H1 (cell line): ENCODE results near the gene NFATC1. TPM values are rescaled to one million over a fixed set of nuclear protein-coding genes. Genes with fewer than 3 reads are reported as not detected.

ENCODE experiments used
- CTCF ChIA-PET: fragments of 300-600 bp; sonication (Branson Sonifier 250); formaldehyde crosslinking; loops from one replicate; lab custom pipeline; 2021; ENCODE audit not compliant: partially characterized antibody; lab: Charles Lee
- POLR2A ChIA-PET: fragments of 300-600 bp; sonication (Branson Sonifier 250); formaldehyde crosslinking; loops from one replicate; lab custom pipeline; 2021; ENCODE audit warnings: inconsistent platforms; ENCODE audit not compliant: partially characterized antibody; lab: Charles Lee
- DNase-seq, 2 experiments: peaks; one replicate each; pipeline versions ENCODE4 v3.0.0 to v3.0.0-alpha.2; 2010 to 2022; ENCODE audit warnings: low spot score in 2 of 2, low read depth in 1 of 2, mixed read lengths in 1 of 2
- FAIRE-seq: peaks from 2 replicates; lab custom pipeline; 2011; peaks lifted over from hg19 to GRCh38; lab: Jason Lieb, UNC
- H2AFZ ChIP-seq: 2 replicates; pipeline ENCODE4 v1.8.1; 2012; ENCODE audit warnings: low read length, inconsistent platforms
- H2AK5ac ChIP-seq: 2 replicates; pipeline ENCODE4 v1.6.1; 2013; ENCODE audit warnings: low read depth, low read length
- H2BK120ac ChIP-seq: replicated peaks from 2 replicates; pipeline ENCODE3; 2013; ENCODE audit warnings: low read depth, low read length, inconsistent platforms
- H2BK12ac ChIP-seq: 2 replicates; pipeline ENCODE4 v1.6.1; 2013; ENCODE audit warnings: low read depth, low read length
- H2BK15ac ChIP-seq: 2 replicates; pipeline ENCODE4 v1.6.1; 2013; ENCODE audit warnings: low read length
- H2BK20ac ChIP-seq: 2 replicates; pipeline ENCODE4 v1.6.1; 2013; ENCODE audit warnings: low read length
- H2BK5ac ChIP-seq: 2 replicates; pipeline ENCODE4 v1.6.1; 2013; ENCODE audit warnings: low read depth, low read length
- H3K14ac ChIP-seq: 2 replicates; pipeline ENCODE4 v1.6.1; 2013; ENCODE audit warnings: inconsistent platforms; ENCODE audit not compliant: insufficient read length
- H3K18ac ChIP-seq: 2 replicates; pipeline ENCODE4 v1.6.1; 2013; ENCODE audit warnings: low read length; ENCODE audit errors: extremely low read depth
- H3K23ac ChIP-seq: 2 replicates; pipeline ENCODE4 v1.6.1; 2013; ENCODE audit warnings: inconsistent platforms; ENCODE audit not compliant: insufficient read length
- H3K23me2 ChIP-seq: 2 replicates; pipeline ENCODE4 v1.6.1; 2013; ENCODE audit warnings: low read depth, low read length
- H3K27ac ChIP-seq: 2 replicates; pipeline ENCODE4 v1.6.1; 2011; ENCODE audit warnings: low read depth, low read length, inconsistent platforms
- H3K27me3 ChIP-seq, 4 experiments: replicated peaks in 1 of 4; 1 replicate in 1 of 4; 2 replicates in 3 of 4; pipeline versions ENCODE4 v1.6.1 to v1.8.1; 2011 to 2013; ENCODE audit warnings: low read length in 3 of 4, mild to moderate bottlenecking in 3 of 4, inconsistent platforms in 2 of 4, mixed read lengths in 2 of 4, moderate library complexity in 1 of 4; ENCODE audit not compliant: control insufficient read depth in 3 of 4, insufficient read depth in 3 of 4; ENCODE audit errors: extremely low read depth in 1 of 4
- H3K36me3 ChIP-seq, 4 experiments: 2 replicates each; pipeline versions ENCODE4 v1.6.1 to v1.8.1; 2011 to 2013; ENCODE audit warnings: mild to moderate bottlenecking in 4 of 4, low read length in 3 of 4, moderate library complexity in 2 of 4, control low read depth in 1 of 4, inconsistent platforms in 1 of 4; ENCODE audit not compliant: insufficient read depth in 4 of 4, control insufficient read depth in 2 of 4
- H3K4ac ChIP-seq: replicated peaks from 2 replicates; pipeline ENCODE3; 2013; ENCODE audit warnings: low read length, low read depth, mixed read lengths, inconsistent platforms; ENCODE audit not compliant: insufficient read length
- H3K4me1 ChIP-seq, 4 experiments: replicated peaks in 1 of 4; 1 replicate in 1 of 4; 2 replicates in 3 of 4; pipeline versions ENCODE4 v1.6.1 to v1.8.1; 2011 to 2013; ENCODE audit warnings: low read length in 3 of 4, inconsistent platforms in 2 of 4, mixed read lengths in 1 of 4; ENCODE audit not compliant: insufficient read depth in 4 of 4, control insufficient read depth in 3 of 4
- H3K4me2 ChIP-seq, 2 experiments: 2 replicates each; pipeline versions ENCODE4 v1.6.1 to v1.8.1; 2011 to 2013; ENCODE audit warnings: low read depth in 2 of 2, low read length in 2 of 2, control low read depth in 1 of 2, inconsistent platforms in 1 of 2, mild to moderate bottlenecking in 1 of 2; ENCODE audit not compliant: insufficient read depth in 1 of 2
- H3K4me3 ChIP-seq, 4 experiments: fragments of 200-600, 300-600 bp in 1 of 4; sonication (generic), shearing (Covaris generic), sonication (Bioruptor Twin) in 1 of 4; 2 replicates each; pipeline versions ENCODE4 v1.5.1 to v1.8.1; 2011 to 2016; ENCODE audit warnings: low read length in 4 of 4, low read depth in 3 of 4, control low read depth in 2 of 4, inconsistent platforms in 2 of 4, mild to moderate bottlenecking in 2 of 4, mixed read lengths in 1 of 4, moderate library complexity in 1 of 4; ENCODE audit not compliant: insufficient read depth in 2 of 4; ENCODE audit errors: extremely low read depth in 1 of 4
- H3K56ac ChIP-seq: replicated peaks from 2 replicates; pipeline ENCODE3; 2013; ENCODE audit warnings: low read depth, mild to moderate bottlenecking, mixed read lengths, low read length, inconsistent platforms; ENCODE audit not compliant: insufficient read length
- H3K79me1 ChIP-seq: 2 replicates; pipeline ENCODE4 v1.6.1; 2013; ENCODE audit warnings: low read depth, low read length, control low read depth
- H3K79me2 ChIP-seq, 2 experiments: 2 replicates each; pipeline versions ENCODE4 v1.6.1 to v1.8.1; 2012 to 2013; ENCODE audit warnings: low read length in 2 of 2, mild to moderate bottlenecking in 2 of 2, inconsistent platforms in 1 of 2; ENCODE audit not compliant: insufficient read depth in 2 of 2, control insufficient read depth in 1 of 2
- H3K9ac ChIP-seq, 4 experiments: replicated peaks in 1 of 4; 1 replicate in 1 of 4; 2 replicates in 3 of 4; pipeline versions ENCODE4 v1.6.1 to v1.8.1; 2011 to 2013; ENCODE audit warnings: low read depth in 3 of 4, low read length in 3 of 4, control low read depth in 2 of 4, mild to moderate bottlenecking in 2 of 4, moderate library complexity in 2 of 4, inconsistent platforms in 1 of 4; ENCODE audit errors: extremely low read depth in 1 of 4
- H3K9me3 ChIP-seq, 2 experiments: 2 replicates each; pipeline versions ENCODE4 v1.6.1 to v1.8.1; 2012 to 2013; ENCODE audit warnings: mild to moderate bottlenecking in 2 of 2, moderate library complexity in 2 of 2, control low read depth in 1 of 2, inconsistent platforms in 1 of 2, low read depth in 1 of 2, low read length in 1 of 2, mixed read lengths in 1 of 2; ENCODE audit not compliant: insufficient read depth in 2 of 2
- H4K20me1 ChIP-seq, 2 experiments: replicated peaks in 1 of 2; 2 replicates each; pipeline versions ENCODE3 to v1.8.1; 2011 to 2013; ENCODE audit warnings: inconsistent platforms in 2 of 2, low read length in 2 of 2, mild to moderate bottlenecking in 1 of 2; ENCODE audit not compliant: insufficient read depth in 2 of 2, control insufficient read depth in 1 of 2
- H4K5ac ChIP-seq: 2 replicates; pipeline ENCODE4 v1.6.1; 2013; ENCODE audit warnings: low read length, low read depth, mixed read lengths, inconsistent platforms; ENCODE audit not compliant: insufficient read length
- H4K8ac ChIP-seq: 2 replicates; pipeline ENCODE4 v1.8.0; 2013; ENCODE audit warnings: mild to moderate bottlenecking, moderate library complexity, low read length, inconsistent platforms; ENCODE audit not compliant: insufficient read depth; ENCODE audit errors: extremely low read depth
- H4K91ac ChIP-seq: replicated peaks from 2 replicates; pipeline ENCODE3; 2013; ENCODE audit warnings: low read length, mixed read lengths, inconsistent platforms; ENCODE audit not compliant: insufficient read length
- BRCA1 ChIP-seq: IDR thresholded peaks from 2 replicates; pipeline ENCODE4 v1.6.1; 2012; ENCODE audit warnings: low read depth, low read length, improper control_type of control experiment
- CREB1 ChIP-seq: IDR thresholded peaks from 2 replicates; pipeline ENCODE4 v1.6.1; 2012; ENCODE audit warnings: inconsistent platforms
- EP300 ChIP-seq, 2 experiments: IDR thresholded peaks; 1 replicate in 1 of 2; 2 replicates in 1 of 2; pipeline ENCODE4 v1.6.1; 2011 to 2012; ENCODE audit warnings: low read depth in 2 of 2, low read length in 2 of 2, mild to moderate bottlenecking in 2 of 2, borderline replicate concordance in 1 of 2, inconsistent platforms in 1 of 2, moderate library complexity in 1 of 2
- JUN ChIP-seq: IDR thresholded peaks from 2 replicates; pipeline ENCODE4 v1.6.1; 2011; ENCODE audit warnings: low read depth, mild to moderate bottlenecking, improper control_type of control experiment, low read length
- KDM1A ChIP-seq: fragments of 200-600, 300-600 bp; sonication (generic); IDR thresholded peaks from 2 replicates; pipeline ENCODE4 v1.7.1; 2016; ENCODE audit warnings: mild to moderate bottlenecking, low read length, borderline replicate concordance
- NRF1 ChIP-seq: IDR thresholded peaks from 2 replicates; pipeline ENCODE4 v1.6.1; 2011; ENCODE audit warnings: mild to moderate bottlenecking, low read depth, low read length, improper control_type of control experiment
- SAP30 ChIP-seq: fragments of 300-600 bp; sonication (generic); IDR thresholded peaks from 2 replicates; pipeline ENCODE4 v1.7.1; 2012; ENCODE audit warnings: low read length, moderate library complexity, mild to moderate bottlenecking, inconsistent platforms; ENCODE audit not compliant: insufficient read depth, insufficient replicate concordance
- SIRT6 ChIP-seq: IDR thresholded peaks from one replicate; pipeline ENCODE4 v1.7.1; 2012; ENCODE audit warnings: low read length, inconsistent platforms
- SP2 ChIP-seq: IDR thresholded peaks from 2 replicates; pipeline ENCODE4 v1.6.1; 2012; ENCODE audit warnings: mild to moderate bottlenecking, low read length, inconsistent platforms
- SP4 ChIP-seq: IDR thresholded peaks from 2 replicates; pipeline ENCODE4 v1.6.1; 2012; ENCODE audit warnings: low read length, inconsistent platforms
- SUZ12 ChIP-seq: fragments of 200-600 bp; sonication (generic); IDR thresholded peaks from 2 replicates; pipeline ENCODE4 v1.6.1; 2012; ENCODE audit warnings: mild to moderate bottlenecking, inconsistent platforms, low read length, moderate library complexity, mixed read lengths
- TEAD4 ChIP-seq: IDR thresholded peaks from 2 replicates; pipeline ENCODE4 v1.6.1; 2012; ENCODE audit warnings: low read depth, low read length, inconsistent platforms, mixed read lengths
- WGBS, 2 experiments: shearing (Covaris generic) in 1 of 2; methylation state at CpG; one replicate each; pipeline versions ENCODE4 v1.1.6 to v1.1.7; 2013 to 2015; ENCODE audit warnings: low lambda C conversion rate in 2 of 2, mixed read lengths in 2 of 2, inconsistent platforms in 1 of 2, low coverage in 1 of 2, missing lambda C conversion rate in 1 of 2; ENCODE audit not compliant: insufficient replicate concordance in 2 of 2, insufficient coverage in 1 of 2, insufficient read length in 1 of 2; ENCODE audit errors: extremely low coverage in 1 of 2, missing lambda C conversion rate in 1 of 2; 5-methylcytosine and 5-hydroxymethylcytosine counted together
- polyA plus RNA-seq, 7 experiments: library from polyadenylated mRNA; depleted of rRNA in 3 of 7; stranded (reverse) in 5 of 7; unstranded in 2 of 7; fragments of >200 nt in 5 of 7; fragments of 200-250 nt in 2 of 7; gene quantifications; 1 replicate in 5 of 7; 2 replicates in 1 of 7; 4 replicates in 1 of 7; pipeline versions ENCODE4 v1.2.1 to v1.2.3, GENCODE V29; 2011 to 2013; ENCODE audit warnings: missing spikeins in 2 of 7, mixed read lengths in 2 of 7
- total RNA-seq: library from RNA; stranded (reverse); fragmentation: NEBNext Ultra II Directional; extraction: Animal tissue kit (Norgen Biotek cat#: 25700); gene quantifications from 2 replicates; pipeline ENCODE4 v1.2.1, GENCODE V29; 2021
- TF ChIP-seq, protein P1 (sequence below): IDR thresholded peaks from 2 replicates; pipeline ENCODE4 v1.6.1; 2012; ENCODE audit warnings: inconsistent platforms

The NFATC1 gene
- total and polyA plus RNA-seq, 2 of the 8 experiments (the other 6 are each of a cell fraction or from before 2014, with no cell fraction given) = 2.0 to 6.6 TPM

- Histone ChIP-seq H3K18ac (no peak overlapping the region), H3K9ac (no peak overlapping the region), H4K8ac (no peak overlapping the region), H4K5ac (no peak overlapping the region), H2BK5ac (no peak overlapping the region), H3K56ac (no peak overlapping the region), H3K23me2 (no peaks in the 10 kb centered on the region), H3K27me3 (no peaks in the 10 kb centered on the region), H2AK5ac (no peak overlapping the region), H2BK15ac (no peak overlapping the region), H3K27ac (no peak overlapping the region), H2BK12ac (no peak overlapping the region), H3K4ac (no peak overlapping the region), H3K9me3 (no peaks in the 10 kb centered on the region), H3K79me2 (no peaks in the 10 kb centered on the region), H2BK20ac (no peak overlapping the region), H4K20me1 (no peaks in the 10 kb centered on the region), H3K14ac (no peak overlapping the region), H4K91ac (no peak overlapping the region), H3K23ac (no peak overlapping the region)
- ChIA-PET CTCF (interaction anchor here (1.9 to 2.3 kb wide), 2 partner anchors 73 to 76 kb away, joined by 7 to 15 read pairs; no protein-coding TSS in a partner anchor), POLR2A (interaction anchor here (1.1 kb wide), 1 partner anchor 10 kb away, joined by 3 read pairs; no protein-coding TSS in a partner anchor)
- 89% methylated on average over 17 of the region's 19 CpGs; no CpG with 5 or more reads in 1 of the 2 experiments for WGBS, 2 experiments
- FAIRE-seq = no peak
- no peak for TF ChIP-seq SP4
- no peak for TF ChIP-seq SP2
- TF ChIP-seq SAP30 = no peak
- no peak for TF ChIP-seq BRCA1
- no peak for TF ChIP-seq SUZ12
- TF ChIP-seq, protein P1, sequence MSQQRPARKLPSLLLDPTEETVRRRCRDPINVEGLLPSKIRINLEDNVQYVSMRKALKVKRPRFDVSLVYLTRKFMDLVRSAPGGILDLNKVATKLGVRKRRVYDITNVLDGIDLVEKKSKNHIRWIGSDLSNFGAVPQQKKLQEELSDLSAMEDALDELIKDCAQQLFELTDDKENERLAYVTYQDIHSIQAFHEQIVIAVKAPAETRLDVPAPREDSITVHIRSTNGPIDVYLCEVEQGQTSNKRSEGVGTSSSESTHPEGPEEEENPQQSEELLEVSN = no peak
- no peak for TF ChIP-seq EP300 (IDR thresholded peaks at IDR 0.05; ENCODE audit: borderline replicate concordance in 1 of 2, low read depth in 2 of 2, low read length in 2 of 2)
- no peak for TF ChIP-seq NRF1
- no peak for TF ChIP-seq SIRT6
- TF ChIP-seq KDM1A = no peak
- TF ChIP-seq JUN = no peak
- TF ChIP-seq CREB1 = no peak
- TF ChIP-seq TEAD4 = no peak
- TF ChIP-seq, all 59 proteins: peak for 0
- Histone ChIP-seq H3K4me1 (no peaks in the 10 kb centered on the region), H3K79me1 (no peaks in the 10 kb centered on the region), H2AFZ (no peak overlapping the region), H3K4me2 (no peak overlapping the region), H3K4me3 (no peak overlapping the region), H3K36me3 (no peaks in the 10 kb centered on the region), H2BK120ac (no peak overlapping the region)
- DNase-seq = no peak
Measured at GRCh38 chr18:79452991-79453645, 57.4 kb downstream of the NFATC1 start.
